Endothelial cell of umbilical vein (primary cell): ENCODE data around the gene STX16. TPM values are rescaled to one million over a fixed set of nuclear protein-coding genes. Genes with fewer than 3 reads are reported as not detected.

Experiments used
- BruUV-seq: library from RNA; stranded (reverse); fragments of 400-500 nt; replicated peaks from 2 replicates; lab custom pipeline; 2021; lab: Mats Ljungman, UMichigan
- CTCF ChIA-PET: fragments of 300-600, 350-600 bp; sonication (Branson Sonifier 250); formaldehyde crosslinking; loops from one replicate; lab custom pipeline; 2021; ENCODE audit warnings: antibody characterized with exemption, inconsistent platforms; lab: Charles Lee
- POLR2A ChIA-PET: fragments of 300-600, 350-600 bp; sonication (Branson Sonifier 250); formaldehyde crosslinking; loops from one replicate; lab custom pipeline; 2021; ENCODE audit warnings: antibody characterized with exemption, inconsistent platforms; lab: Charles Lee
- DNase-seq: peaks from one replicate; pipeline ENCODE4 v3.0.0-alpha.2; 2011; ENCODE audit warnings: low read depth, low spot score
- FAIRE-seq: peaks from 2 replicates; lab custom pipeline; 2011; peaks lifted over from hg19 to GRCh38; lab: Jason Lieb, UNC
- H2AFZ ChIP-seq: 2 replicates; pipeline ENCODE4 v1.6.0; 2012; ENCODE audit warnings: low read depth, low read length, control low read depth, inconsistent platforms
- H3K27ac ChIP-seq: 2 replicates; pipeline ENCODE4 v1.5.1; 2011; ENCODE audit warnings: low read depth, mild to moderate bottlenecking, control low read depth, low read length, moderate library complexity; ENCODE audit not compliant: insufficient read depth
- H3K27me3 ChIP-seq, 2 experiments: 2 replicates each; pipeline versions ENCODE4 v1.6.0 to v1.6.1; 2011; ENCODE audit warnings: low read length in 2 of 2, mixed read lengths in 1 of 2; ENCODE audit not compliant: control insufficient read depth in 2 of 2, insufficient read depth in 2 of 2
- H3K36me3 ChIP-seq, 2 experiments: 2 replicates in 1 of 2; 3 replicates in 1 of 2; pipeline ENCODE4 v1.5.1; 2011; ENCODE audit warnings: low read length in 2 of 2, mild to moderate bottlenecking in 1 of 2, moderate library complexity in 1 of 2; ENCODE audit not compliant: control insufficient read depth in 2 of 2, insufficient read depth in 2 of 2; ENCODE audit errors: extremely low read depth in 1 of 2
- H3K4me1 ChIP-seq: 3 replicates; pipeline ENCODE4 v1.5.1; 2011; ENCODE audit warnings: mild to moderate bottlenecking, low read length; ENCODE audit not compliant: control insufficient read depth, insufficient read depth; ENCODE audit errors: extremely low read depth
- H3K4me2 ChIP-seq: 2 replicates; pipeline ENCODE4 v1.6.1; 2011; ENCODE audit warnings: low read length, control low read depth, mixed read lengths; ENCODE audit not compliant: insufficient read depth
- H3K4me3 ChIP-seq, 3 experiments: fragments of 200-600 bp in 1 of 3; sonication (generic), shearing (Covaris generic) in 1 of 3; replicated peaks in 1 of 3; 2 replicates each; pipeline ENCODE4 v1.5.1; 2011 to 2016; ENCODE audit warnings: control low read depth in 3 of 3, low read length in 3 of 3, mild to moderate bottlenecking in 2 of 3, inconsistent platforms in 1 of 3, low read depth in 1 of 3, moderate library complexity in 1 of 3; ENCODE audit not compliant: insufficient read depth in 1 of 3
- H3K79me2 ChIP-seq: 2 replicates; pipeline ENCODE4 v1.6.0; 2012; ENCODE audit warnings: low read length, inconsistent platforms; ENCODE audit not compliant: control insufficient read depth, insufficient read depth
- H3K9ac ChIP-seq: replicated peaks from 2 replicates; pipeline ENCODE3; 2011; ENCODE audit warnings: low read length, control low read depth; ENCODE audit not compliant: insufficient read depth; ENCODE audit errors: extremely low read depth
- H3K9me1 ChIP-seq: replicated peaks from 3 replicates; pipeline ENCODE4 v1.6.0; 2011; ENCODE audit warnings: mild to moderate bottlenecking, low read length; ENCODE audit not compliant: control insufficient read depth, insufficient read depth; ENCODE audit errors: extremely low read depth
- H3K9me3 ChIP-seq: replicated peaks from 2 replicates; pipeline ENCODE4 v1.5.1; 2012; ENCODE audit warnings: low read length, inconsistent platforms; ENCODE audit not compliant: control insufficient read depth, insufficient read depth
- H4K20me1 ChIP-seq: replicated peaks from 2 replicates; pipeline ENCODE3; 2011; ENCODE audit warnings: mild to moderate bottlenecking, low read length; ENCODE audit not compliant: control insufficient read depth, insufficient read depth; ENCODE audit errors: extremely low read depth
- EZH2 ChIP-seq: IDR thresholded peaks from 2 replicates; pipeline ENCODE4 v1.6.1; 2012; ENCODE audit warnings: borderline replicate concordance, low read depth, mild to moderate bottlenecking, moderate library complexity, low read length, inconsistent platforms; ENCODE audit not compliant: severe bottlenecking
- FOS ChIP-seq: IDR thresholded peaks from 2 replicates; pipeline ENCODE4 v1.6.1; 2011; ENCODE audit warnings: mild to moderate bottlenecking, low read length, moderate library complexity, borderline replicate concordance; ENCODE audit not compliant: insufficient read depth
- GATA2 ChIP-seq: IDR thresholded peaks from 2 replicates; pipeline ENCODE4 v1.7.0; 2011; ENCODE audit warnings: low read depth, mild to moderate bottlenecking, moderate library complexity, mixed read lengths, low read length; ENCODE audit not compliant: insufficient read length, insufficient read depth
- JUN ChIP-seq: IDR thresholded peaks from 2 replicates; pipeline ENCODE4 v1.6.1; 2011; ENCODE audit warnings: borderline replicate concordance, low read depth; ENCODE audit not compliant: insufficient read length, insufficient read depth
- MAX ChIP-seq: IDR thresholded peaks from 2 replicates; pipeline ENCODE4 v1.6.1; 2011; ENCODE audit not compliant: insufficient read depth, insufficient read length
- MYC ChIP-seq: IDR thresholded peaks from one replicate; pipeline ENCODE4 v1.6.1; 2011; ENCODE audit warnings: mild to moderate bottlenecking, low read depth, low read length
- POLR2A ChIP-seq: IDR thresholded peaks from 2 replicates; pipeline ENCODE4 v1.6.1; 2012; ENCODE audit warnings: low read depth, mild to moderate bottlenecking, control low read depth, low read length
- POLR2AphosphoS5 ChIP-seq: IDR thresholded peaks from 2 replicates; pipeline ENCODE4 v1.6.1; 2012; ENCODE audit warnings: low read depth, mild to moderate bottlenecking, control low read depth, low read length, moderate library complexity; ENCODE audit not compliant: insufficient read depth
- dilution Hi-C: fragments of 300-500 bp; cut with MboI; formaldehyde crosslinking; loops from one replicate; pipeline ENCODE4 v1.15.0; 2019; ENCODE audit warnings: low sequenced_read_pairs; ENCODE audit not compliant: extremely low pct_ligation_motif_present
- intact Hi-C: fragments of 100-400 bp; cut with micrococcal nuclease; formaldehyde crosslinking; loops from one replicate; pipeline ENCODE4 v1.10.0; 2022
- polyA plus RNA-seq, 4 experiments: library from polyadenylated mRNA; depleted of rRNA in 3 of 4; stranded (reverse) in 3 of 4; unstranded in 1 of 4; fragments of >200 nt; gene quantifications; 2 replicates each; pipeline versions ENCODE4 v1.2.1 to v1.2.3, GENCODE V29; 2011 to 2012; ENCODE audit warnings: missing spikeins in 1 of 4
- total RNA-seq: library from RNA; stranded (reverse); gene quantifications from 2 replicates; pipeline ENCODE4 v1.2.3, GENCODE V29; 2021
- TF ChIP-seq, protein P1 (sequence below), 2 donors: IDR thresholded peaks; 1 replicate in 1 of 2; 2 replicates in 1 of 2; pipeline ENCODE4 v1.5.1; 2011; ENCODE audit warnings: low read length in 2 of 2, mild to moderate bottlenecking in 2 of 2, moderate library complexity in 2 of 2, control low read depth in 1 of 2, inconsistent platforms in 1 of 2, low read depth in 1 of 2; ENCODE audit not compliant: insufficient read depth in 1 of 2; ENCODE audit errors: extremely low read depth in 1 of 2

STX16 gene
- total and polyA plus RNA-seq, 2 donors (not counting 3 experiments of a cell fraction or from before 2014, with no cell fraction given): 43.1 to 63.5 TPM

- H3K4me3 ChIP-seq: no peak overlapping the region
- intact Hi-C loops: no loop called here
- ChIA-PET POLR2A (no interaction called here), CTCF (no interaction called here)
- H3K4me2 ChIP-seq: no peak overlapping the region
- H3K27ac ChIP-seq: no peak overlapping the region
- H2AFZ ChIP-seq: no peak overlapping the region
- peaks cover 5 to 57% of the 10 kb centered on the region in 2 experiments for H3K36me3 ChIP-seq
- H3K27me3 ChIP-seq: no peaks in the 10 kb centered on the region
- no peaks in the 10 kb centered on the region for H3K9me1 ChIP-seq
- no peaks in the 10 kb centered on the region for H3K4me1 ChIP-seq
- H3K9ac ChIP-seq: no peak overlapping the region
- TF ChIP-seq GATA2: no peak
- no peak for TF ChIP-seq JUN
- no peak for TF ChIP-seq POLR2A
- no peak for TF ChIP-seq FOS
- no peak for TF ChIP-seq MYC
- no peak for TF ChIP-seq POLR2AphosphoS5
- DNase-seq: no peak
- no peaks in the 10 kb centered on the region for H4K20me1 ChIP-seq
- H3K9me3 ChIP-seq: no peaks in the 10 kb centered on the region
- FAIRE-seq: no peak
- dilution Hi-C loops: no loop called here
- no peaks in the 10 kb centered on the region for H3K79me2 ChIP-seq
- no TSS peak for BruUV-seq
These were observed 49.2 kb downstream of the STX16 start for GRCh38 chr20:58700121-58700821.

GRCh38 chr20:58700823-58701222 lies 49.7 kb downstream of the STX16 start:
- Histone ChIP-seq H2AFZ (no peak overlapping the region), H3K27me3 (no peaks in the 10 kb centered on the region), H3K79me2 (no peaks in the 10 kb centered on the region), H3K4me2 (no peak overlapping the region), H4K20me1 (no peaks in the 10 kb centered on the region), H3K4me1 (no peaks in the 10 kb centered on the region), H3K9me3 (no peaks in the 10 kb centered on the region), H3K9ac (no peak overlapping the region), H3K4me3 (no peak overlapping the region), H3K9me1 (no peaks in the 10 kb centered on the region), H3K27ac (no peak overlapping the region), H3K36me3 (peaks cover 5 to 56% of the 10 kb centered on the region in 2 experiments)
- DNase-seq (no peak), FAIRE-seq (no peak)
- intact Hi-C loops: no loop called here
- dilution Hi-C loops: no loop called here
- CTCF ChIA-PET: no interaction called here
- POLR2A ChIA-PET: no interaction called here
- TF ChIP-seq EZH2 (no peak), GATA2 (no peak), MYC (no peak), POLR2A (no peak), JUN (no peak), POLR2AphosphoS5 (no peak), MAX (no peak), FOS (no peak)
- TF ChIP-seq, protein P1, sequence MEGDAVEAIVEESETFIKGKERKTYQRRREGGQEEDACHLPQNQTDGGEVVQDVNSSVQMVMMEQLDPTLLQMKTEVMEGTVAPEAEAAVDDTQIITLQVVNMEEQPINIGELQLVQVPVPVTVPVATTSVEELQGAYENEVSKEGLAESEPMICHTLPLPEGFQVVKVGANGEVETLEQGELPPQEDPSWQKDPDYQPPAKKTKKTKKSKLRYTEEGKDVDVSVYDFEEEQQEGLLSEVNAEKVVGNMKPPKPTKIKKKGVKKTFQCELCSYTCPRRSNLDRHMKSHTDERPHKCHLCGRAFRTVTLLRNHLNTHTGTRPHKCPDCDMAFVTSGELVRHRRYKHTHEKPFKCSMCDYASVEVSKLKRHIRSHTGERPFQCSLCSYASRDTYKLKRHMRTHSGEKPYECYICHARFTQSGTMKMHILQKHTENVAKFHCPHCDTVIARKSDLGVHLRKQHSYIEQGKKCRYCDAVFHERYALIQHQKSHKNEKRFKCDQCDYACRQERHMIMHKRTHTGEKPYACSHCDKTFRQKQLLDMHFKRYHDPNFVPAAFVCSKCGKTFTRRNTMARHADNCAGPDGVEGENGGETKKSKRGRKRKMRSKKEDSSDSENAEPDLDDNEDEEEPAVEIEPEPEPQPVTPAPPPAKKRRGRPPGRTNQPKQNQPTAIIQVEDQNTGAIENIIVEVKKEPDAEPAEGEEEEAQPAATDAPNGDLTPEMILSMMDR (IDR thresholded peaks at IDR 0.05; ENCODE audit: extremely low read depth in 1 of 2, insufficient read depth in 1 of 2, low read depth in 1 of 2, low read length in 2 of 2): no peak
- BruUV-seq: no TSS peak
